COLO668 (cell line): ENCODE results near the gene HOXB8.

Experiments
- DNase-seq: peaks from one replicate; lab custom pipeline; 2025; ENCODE audit not compliant: unreplicated experiment; lab: John Stamatoyannopoulos, UW

Gene HOXB8

DNA sequence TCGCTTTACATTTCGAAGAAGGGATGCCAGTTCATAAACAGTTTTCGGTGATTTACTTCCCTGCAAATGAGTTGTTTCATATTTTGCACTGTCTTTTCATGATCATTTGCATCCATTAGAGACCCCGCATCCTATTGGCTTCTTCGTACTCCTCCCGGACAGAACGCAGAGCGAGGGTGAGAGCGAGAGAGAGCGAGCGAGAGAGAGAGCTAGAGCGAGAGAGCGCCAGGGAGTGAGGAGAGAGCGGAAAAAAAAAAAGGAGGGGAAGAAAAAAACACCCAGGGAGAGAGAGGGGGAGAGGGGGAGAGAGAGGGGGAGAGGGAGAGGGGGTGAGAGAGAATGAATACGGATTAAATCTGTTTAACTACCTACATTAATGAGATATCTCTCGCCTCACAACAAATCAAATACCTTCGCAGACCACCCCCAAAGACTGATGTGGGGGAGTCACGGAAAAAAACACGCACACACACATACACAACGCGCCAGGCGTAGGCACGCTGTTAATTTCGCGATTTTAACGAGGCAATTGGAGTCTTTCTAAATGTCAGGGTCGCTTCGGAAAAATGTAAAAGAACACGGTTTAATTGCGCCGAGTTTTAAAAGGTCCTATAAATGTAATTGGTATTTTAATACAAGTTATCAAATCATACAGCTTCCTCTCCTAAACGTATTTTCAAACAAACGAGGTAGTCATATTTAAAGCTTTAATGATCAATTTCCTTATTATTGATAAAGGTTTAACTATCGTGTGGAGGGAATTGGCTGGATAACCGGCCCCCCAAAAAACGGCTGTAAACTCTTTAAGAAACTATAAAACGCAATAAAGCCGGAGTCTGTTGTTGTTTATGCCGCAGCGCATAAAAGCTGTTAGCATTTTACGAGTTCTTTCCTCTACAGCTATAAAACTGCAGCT lies at the start of gene HOXB8:
HOXB8 (minus strand) TSS at position 246 of the 916 bp plus-strand sequence. CDS start 588 bp downstream, outside the sequence.
- DNase-seq = peak; percentile 17

GRCh38 chr17:48663134-48663924 lies 48.2 kb upstream of the HOXB8 start:
- no peak for DNase-seq

- no peak for DNase-seq
Observed at GRCh38 chr17:48655913-48656312, 40.8 kb upstream of the HOXB8 start.

DNA sequence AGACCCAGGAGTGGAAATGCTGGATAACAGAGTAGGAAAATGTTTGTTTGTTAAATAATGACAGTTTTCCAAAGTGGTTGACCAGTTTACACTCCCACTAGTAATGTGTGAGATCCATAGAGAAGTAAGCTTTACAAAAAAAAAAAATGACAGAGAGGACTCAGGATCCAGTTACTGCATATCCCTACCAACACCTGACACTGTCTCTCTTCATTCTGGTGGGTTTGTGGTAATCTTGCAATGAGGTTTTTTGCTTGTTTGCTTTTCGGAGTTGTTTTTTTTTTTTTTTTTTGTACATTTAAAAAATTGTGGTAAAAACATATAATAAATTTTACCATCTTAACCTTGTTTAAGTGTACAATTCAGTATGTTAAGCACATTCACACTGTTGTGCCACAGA lies 34.6 kb upstream of the HOXB8 start:
- DNase-seq = no peak

- DNase-seq = no peak
Observed at GRCh38 chr17:48647963-48648245, 32.8 kb upstream of the HOXB8 start.

GRCh38 chr17:48647103-48647962 lies 32.2 kb upstream of the HOXB8 start:
- DNase-seq = peak; percentile 6

DNA sequence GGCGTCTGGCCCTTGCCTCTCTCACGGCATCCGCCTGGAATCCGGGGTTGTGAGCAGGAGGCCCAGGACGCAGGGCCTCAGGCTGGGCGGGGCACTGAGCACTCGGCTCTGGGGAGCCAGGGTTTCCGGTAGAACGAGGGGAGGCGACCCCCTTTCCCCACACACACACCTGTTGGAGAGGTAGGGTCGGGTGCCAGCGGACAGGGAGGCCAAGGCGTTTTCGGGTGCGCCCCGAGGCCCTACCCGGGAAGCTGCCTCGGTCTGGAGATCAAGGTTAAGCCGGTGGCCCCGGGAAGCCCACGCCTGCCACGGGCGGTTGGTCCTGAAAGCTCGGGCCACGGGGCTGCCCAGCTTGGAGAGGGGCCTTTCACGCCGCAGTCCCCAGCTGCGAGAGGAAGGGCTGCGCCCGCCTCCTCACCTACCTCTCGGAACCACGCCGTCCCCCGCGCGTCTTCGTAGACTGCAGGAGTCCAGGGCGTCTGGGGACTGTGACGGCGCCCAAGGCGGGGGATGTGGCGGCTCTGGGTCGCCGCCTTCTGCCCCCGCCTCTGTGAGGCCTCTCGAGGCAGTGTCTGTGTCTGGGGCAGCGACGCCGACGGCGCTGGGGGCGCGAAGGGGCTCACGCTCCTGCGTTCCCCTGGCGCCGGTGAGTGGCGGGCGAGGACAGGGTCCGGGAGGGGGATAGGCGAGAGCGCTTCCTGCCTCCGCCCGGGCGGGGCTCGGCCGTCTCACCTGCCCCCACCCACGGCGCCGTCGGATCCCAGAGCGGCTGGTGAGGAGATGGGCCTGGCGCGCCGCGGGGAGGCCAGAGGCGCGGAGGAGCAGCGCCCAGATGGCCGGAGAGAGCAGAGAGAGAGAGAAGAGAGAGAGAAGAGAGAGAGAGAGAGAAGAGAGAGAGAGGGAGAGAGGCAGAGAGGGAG lies 31.4 kb upstream of the HOXB8 start:
- DNase-seq = peak; percentile 23

GRCh38 chr17:48645639-48646182 lies 30.6 kb upstream of the HOXB8 start:
- DNase-seq = no peak

DNA sequence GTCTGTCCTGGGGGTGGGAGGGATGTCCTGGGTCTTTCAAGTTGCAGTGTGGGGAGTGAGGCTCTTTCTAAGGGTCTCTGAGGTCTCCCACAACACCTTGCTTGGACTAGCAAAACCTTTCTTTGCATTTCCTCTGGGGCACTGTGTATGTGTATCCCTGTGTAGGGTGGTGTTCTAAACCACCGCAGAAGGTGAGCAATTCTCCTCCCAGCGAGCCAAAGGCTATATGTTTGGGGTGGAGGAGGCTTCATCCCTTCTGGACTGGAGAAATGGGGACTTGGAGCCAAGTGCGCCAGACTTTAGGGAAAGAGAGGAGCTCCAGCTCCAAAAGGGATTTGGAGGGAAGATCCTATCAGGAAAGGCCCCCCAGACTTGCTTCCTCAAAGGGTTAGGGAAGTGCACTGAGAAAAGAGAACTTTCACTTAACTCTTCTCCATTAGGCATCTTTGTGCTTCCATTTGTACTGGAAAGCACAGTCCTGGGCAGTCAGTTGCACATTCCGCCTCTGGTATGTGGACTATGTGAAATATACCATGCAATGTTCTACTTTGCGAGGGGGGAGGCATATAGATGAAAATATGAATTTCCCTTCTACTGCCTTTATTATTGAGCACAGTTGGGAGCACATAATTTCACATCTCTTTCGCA lies 29.9 kb upstream of the HOXB8 start:
- DNase-seq = no peak

DNA sequence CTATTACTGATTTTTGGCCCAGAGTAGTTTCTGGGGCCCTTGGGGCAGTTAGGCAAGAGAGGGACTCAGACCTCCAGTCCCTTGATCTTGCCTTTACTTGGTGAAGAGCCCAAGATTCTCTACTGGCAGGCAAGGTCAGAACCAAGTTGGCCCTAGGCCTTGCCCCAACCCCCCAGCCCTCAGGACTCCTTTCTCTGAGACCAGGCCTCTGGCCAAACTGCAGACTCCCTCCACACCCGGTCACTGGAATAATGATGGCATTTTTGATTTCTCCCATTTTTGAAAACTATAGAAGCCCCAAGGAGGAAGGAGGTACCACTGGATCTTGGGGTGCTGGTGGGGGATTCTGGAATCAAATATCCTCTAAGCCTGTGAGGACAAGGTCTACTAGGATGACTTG lies 29.1 kb upstream of the HOXB8 start:
- no peak for DNase-seq

GRCh38 chr17:48643697-48644012 lies 28.6 kb upstream of the HOXB8 start:
- no peak for DNase-seq

DNA sequence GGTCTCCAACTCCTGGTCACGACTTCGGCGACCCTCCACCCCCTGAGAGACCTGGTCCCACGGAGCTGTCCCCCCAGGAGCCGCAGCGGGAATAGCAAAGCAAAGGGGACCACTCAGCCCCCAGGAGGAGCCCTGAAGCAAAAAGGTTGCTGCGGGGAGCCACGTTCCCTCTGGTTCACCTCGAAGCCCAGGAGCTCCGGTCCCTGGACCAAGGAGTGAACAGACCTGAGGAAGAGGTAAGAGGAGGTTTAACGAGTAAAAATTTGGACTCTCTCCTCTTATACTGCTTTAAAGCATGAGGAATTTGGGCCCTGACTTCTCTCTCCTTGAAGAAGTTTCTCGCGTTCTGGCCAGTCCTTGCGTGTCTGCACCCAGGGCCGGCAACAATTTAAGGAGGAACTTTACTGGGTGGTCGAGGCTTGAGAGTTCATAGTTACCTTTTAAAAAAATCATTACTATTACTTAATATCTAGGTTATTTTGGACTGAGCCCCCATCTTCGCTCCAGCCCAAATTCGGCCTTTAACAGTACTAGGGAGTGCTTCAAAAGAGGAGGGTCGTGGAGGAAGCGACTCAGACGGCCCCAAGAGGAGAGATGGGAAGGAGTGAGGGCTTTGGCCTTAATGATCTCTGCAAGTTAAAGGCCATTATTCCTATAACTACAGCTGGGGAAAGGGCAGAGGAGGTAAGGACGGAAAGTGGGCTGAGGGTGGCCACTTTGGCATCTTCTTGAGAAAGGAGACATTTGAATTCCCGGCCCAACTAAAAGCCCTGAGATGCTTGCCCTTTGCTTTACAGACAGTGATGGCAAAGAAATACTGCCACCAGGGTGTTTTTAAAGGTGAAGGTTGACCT lies 28.0 kb upstream of the HOXB8 start:
- no peak for DNase-seq

DNA sequence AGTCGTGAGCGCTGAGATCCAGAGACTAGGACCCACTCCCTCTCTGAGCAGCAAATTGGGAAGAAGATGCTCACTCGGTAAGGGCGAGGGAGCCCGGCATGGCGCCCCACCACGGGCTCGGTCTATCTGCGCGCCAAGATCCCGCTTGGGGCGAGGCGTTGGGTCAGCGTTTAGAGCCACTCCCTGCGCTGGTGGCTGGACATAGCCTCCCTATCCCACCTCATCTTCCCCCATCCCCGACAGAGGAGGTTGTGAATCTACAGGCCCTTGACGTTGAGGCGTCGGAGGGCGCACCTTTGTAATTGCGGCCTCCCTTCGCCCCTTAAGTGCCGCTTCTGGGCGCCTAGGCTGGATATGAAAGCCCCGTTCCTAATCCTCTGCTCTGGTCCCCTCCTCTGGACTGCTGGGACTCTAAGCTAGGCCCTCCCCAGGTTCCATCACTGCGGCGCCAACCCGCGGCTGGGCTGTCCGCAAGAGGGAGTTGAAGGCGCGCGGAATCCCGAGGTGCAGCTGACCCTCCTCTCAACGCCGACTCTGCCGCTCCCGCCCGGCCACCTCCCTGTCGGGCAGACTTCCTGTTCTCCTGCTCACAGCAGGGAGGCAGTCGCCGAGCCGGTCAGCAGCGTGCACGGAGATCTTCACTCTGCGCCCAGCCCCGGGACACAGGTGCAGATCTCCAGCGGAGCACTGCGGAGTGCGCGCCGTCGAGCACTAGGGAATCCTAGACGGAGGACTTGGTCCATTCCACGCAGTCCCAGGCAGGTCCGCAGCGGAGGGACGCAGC lies 27.2 kb upstream of the HOXB8 start:
- DNase-seq = peak; percentile 11

- no peak for DNase-seq
Observed at GRCh38 chr17:48641541-48642058, 26.5 kb upstream of the HOXB8 start.

GRCh38 chr17:48640858-48641180 lies 25.7 kb upstream of the HOXB8 start:
- no peak for DNase-seq

GRCh38 chr17:48639982-48640857 lies 25.1 kb upstream of the HOXB8 start:
- no peak for DNase-seq

DNA sequence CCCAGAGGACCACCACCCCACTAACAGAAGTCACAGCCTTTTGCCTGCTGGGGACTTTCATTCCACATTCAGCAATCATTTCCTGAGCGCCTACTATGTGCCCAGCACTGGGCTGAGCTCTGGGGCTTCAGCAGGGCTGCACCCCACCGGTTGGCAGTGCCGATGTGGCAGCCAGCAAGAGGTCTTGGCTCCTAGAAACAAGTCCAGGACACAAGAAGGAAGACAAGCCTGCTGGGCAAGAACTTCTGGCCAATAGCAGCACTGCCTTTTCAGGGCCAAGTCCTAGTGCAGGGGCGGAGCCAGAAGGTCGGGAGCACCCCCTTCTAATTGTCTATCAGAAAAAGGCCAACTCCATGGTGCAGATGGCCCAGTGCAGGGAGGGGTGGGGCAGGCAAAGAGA lies 24.0 kb upstream of the HOXB8 start:
- no peak for DNase-seq
